PC-9 (cell line): Measurements from ENCODE around the gene GRID2. TPM values are rescaled to one million over a fixed set of nuclear protein-coding genes. Genes with fewer than 3 reads are reported as not detected.

ENCODE experiments used
- BruUV-seq: library from RNA; stranded (reverse); fragments of 400-500 nt; replicated peaks from 2 replicates; lab custom pipeline; 2021; lab: Mats Ljungman, UMichigan
- CTCF ChIA-PET: fragments of 300-600 bp; sonication (Branson Sonifier 250); formaldehyde crosslinking; loops from one replicate; lab custom pipeline; 2022; ENCODE audit warnings: antibody characterized with exemption; lab: Charles Lee
- POLR2A ChIA-PET: fragments of 300-600 bp; sonication (Branson Sonifier 250); formaldehyde crosslinking; loops from one replicate; lab custom pipeline; 2022; ENCODE audit warnings: antibody characterized with exemption; ENCODE audit not compliant: unreplicated experiment; lab: Charles Lee
- DNase-seq, 2 experiments: peaks; one replicate each; pipeline versions ENCODE4 v3.0.0 to v3.0.0-alpha.2; 2015 to 2022; ENCODE audit warnings: mixed read lengths in 1 of 2
- H2AFZ ChIP-seq: fragments of 200-600 bp; sonication (generic); 2 replicates; pipeline ENCODE4 v1.8.1; 2017; ENCODE audit warnings: antibody characterized with exemption
- H3F3A ChIP-seq: fragments of 200-600 bp; sonication (generic); 2 replicates; pipeline ENCODE4 v1.8.1; 2017; ENCODE audit warnings: antibody characterized with exemption, mild to moderate bottlenecking, low read depth; ENCODE audit not compliant: insufficient read depth
- H3K27ac ChIP-seq: fragments of 200-600 bp; sonication (generic); 2 replicates; pipeline ENCODE4 v1.6.1; 2016; ENCODE audit warnings: mixed run types
- H3K27me3 ChIP-seq: fragments of 200-600 bp; sonication (generic); 2 replicates; pipeline ENCODE4 v1.6.1; 2016; ENCODE audit warnings: low read depth, mixed run types; ENCODE audit not compliant: insufficient read depth
- H3K36me3 ChIP-seq: fragments of 200-600 bp; sonication (generic); 2 replicates; pipeline ENCODE4 v1.6.1; 2016; ENCODE audit warnings: low read depth, mixed run types
- H3K4me1 ChIP-seq: fragments of 200-600 bp; sonication (generic); replicated peaks from 2 replicates; pipeline ENCODE4 v1.6.1; 2016; ENCODE audit warnings: mixed run types; ENCODE audit not compliant: insufficient read depth
- H3K4me2 ChIP-seq: fragments of 200-600 bp; sonication (generic); 2 replicates; pipeline ENCODE4 v1.6.1; 2017; ENCODE audit warnings: mixed run types
- H3K4me3 ChIP-seq: fragments of 200-600 bp; sonication (generic); 2 replicates; pipeline ENCODE4 v1.6.1; 2016; ENCODE audit warnings: mixed run types
- H3K79me2 ChIP-seq: fragments of 200-600 bp; sonication (generic); 2 replicates; pipeline ENCODE4 v1.6.1; 2017; ENCODE audit warnings: low read depth, mixed run types
- H3K9me2 ChIP-seq: fragments of 200-600 bp; sonication (generic); 2 replicates; pipeline ENCODE4 v1.8.1; 2017; ENCODE audit warnings: mild to moderate bottlenecking; ENCODE audit not compliant: insufficient read depth
- H3K9me3 ChIP-seq: fragments of 200-600 bp; sonication (generic); 2 replicates; pipeline ENCODE4 v1.8.1; 2016; ENCODE audit warnings: low read depth; ENCODE audit not compliant: insufficient read depth
- H4K20me1 ChIP-seq: fragments of 200-600 bp; sonication (generic); 2 replicates; pipeline ENCODE4 v1.8.1; 2017; ENCODE audit not compliant: insufficient read depth
- CTCF ChIP-seq: fragments of 200-600 bp; sonication (generic); conservative IDR thresholded peaks from 2 replicates; pipeline ENCODE4 v1.6.1; 2017; ENCODE audit warnings: mixed run types, antibody characterized with exemption, mild to moderate bottlenecking, moderate library complexity
- EZH2 ChIP-seq: fragments of 200-600 bp; sonication (generic); IDR thresholded peaks from 2 replicates; pipeline ENCODE4 v1.8.0; 2017; ENCODE audit warnings: antibody characterized with exemption, low read depth
- intact Hi-C: fragments of 100-400 bp; cut with micrococcal nuclease; formaldehyde crosslinking; loops from one replicate; pipeline ENCODE4 v1.10.0; 2022; ENCODE audit not compliant: unreplicated experiment
- total RNA-seq: library from RNA; stranded (reverse); gene quantifications from 2 replicates; pipeline ENCODE4 v1.2.3, GENCODE V29; 2021

Gene GRID2
- total RNA-seq, 1 experiment from 2014 or later, result not detected

GRCh38 chr4:92654084-92654483, 350.3 kb downstream of the GRID2 start:
- Histone ChIP-seq H3K9me3 (no peaks in the 10 kb centered on the region), H3K27ac (no peak overlapping the region), H3K4me3 (no peak overlapping the region), H3K36me3 (no peaks in the 10 kb centered on the region), H3K4me1 (no peaks in the 10 kb centered on the region), H3K27me3 (no peaks in the 10 kb centered on the region), H3K79me2 (no peaks in the 10 kb centered on the region), H4K20me1 (no peaks in the 10 kb centered on the region), H3K4me2 (no peak overlapping the region), H3F3A (no peaks in the 10 kb centered on the region), H2AFZ (no peak overlapping the region), H3K9me2 (no peaks in the 10 kb centered on the region)
- POLR2A ChIA-PET, result no interaction called here
- no peak for DNase-seq
- TF ChIP-seq EZH2 (no peak), CTCF (no peak)
- BruUV-seq, result no TSS peak
- CTCF ChIA-PET, result no interaction called here
- intact Hi-C loops, result no loop called here

- Histone ChIP-seq H4K20me1 (no peaks in the 10 kb centered on the region), H3K36me3 (no peaks in the 10 kb centered on the region), H3K4me3 (no peak overlapping the region), H3K79me2 (no peaks in the 10 kb centered on the region), H2AFZ (no peak overlapping the region), H3F3A (no peaks in the 10 kb centered on the region), H3K4me2 (no peak overlapping the region), H3K27me3 (no peaks in the 10 kb centered on the region), H3K9me2 (no peaks in the 10 kb centered on the region), H3K9me3 (no peaks in the 10 kb centered on the region), H3K27ac (no peak overlapping the region), H3K4me1 (no peaks in the 10 kb centered on the region)
- no peak for DNase-seq
- intact Hi-C loops, result no loop called here
- ChIA-PET POLR2A (no interaction called here), CTCF (no interaction called here)
- TF ChIP-seq CTCF (no peak), EZH2 (no peak)
- no TSS peak for BruUV-seq
Measured at GRCh38 chr4:92657695-92658094, 353.9 kb downstream of the GRID2 start.

- H3K27ac ChIP-seq, result no peak overlapping the region
- TF ChIP-seq EZH2 (no peak), CTCF (no peak)
- H3F3A ChIP-seq, result no peaks in the 10 kb centered on the region
- H3K27me3 ChIP-seq, result no peaks in the 10 kb centered on the region
- intact Hi-C loops, result no loop called here
- DNase-seq, result no peak
- no peaks in the 10 kb centered on the region for H3K79me2 ChIP-seq
- no peaks in the 10 kb centered on the region for H3K4me1 ChIP-seq
- no peak overlapping the region for H3K4me3 ChIP-seq
- no peak overlapping the region for H2AFZ ChIP-seq
- H3K4me2 ChIP-seq, result no peak overlapping the region
- H3K9me2 ChIP-seq, result no peaks in the 10 kb centered on the region
- ChIA-PET CTCF (no interaction called here), POLR2A (no interaction called here)
- H3K9me3 ChIP-seq, result no peaks in the 10 kb centered on the region
- H4K20me1 ChIP-seq, result no peaks in the 10 kb centered on the region
- no peaks in the 10 kb centered on the region for H3K36me3 ChIP-seq
- no TSS peak for BruUV-seq
Measured at GRCh38 chr4:92658318-92658717, 354.6 kb downstream of the GRID2 start.
